ENCODE measurements around the gene HYOU1.
A peak's percentile ranks its signal among the peaks of the same experiment; 100 is the strongest.
"Not testable (repeated sequence)": the region's sequence is repeated elsewhere in the genome, so short reads cannot be mapped to it uniquely, and the experiment has no call there.

The HYOU1 gene

GRCh38 chr11:119042927-119043326 is 14.1 kb downstream of the HYOU1 start:
- no peak for DNase-seq

- no peak for DNase-seq
Measured at GRCh38 chr11:119041821-119042514, 15.0 kb downstream of the HYOU1 start.

DNA sequence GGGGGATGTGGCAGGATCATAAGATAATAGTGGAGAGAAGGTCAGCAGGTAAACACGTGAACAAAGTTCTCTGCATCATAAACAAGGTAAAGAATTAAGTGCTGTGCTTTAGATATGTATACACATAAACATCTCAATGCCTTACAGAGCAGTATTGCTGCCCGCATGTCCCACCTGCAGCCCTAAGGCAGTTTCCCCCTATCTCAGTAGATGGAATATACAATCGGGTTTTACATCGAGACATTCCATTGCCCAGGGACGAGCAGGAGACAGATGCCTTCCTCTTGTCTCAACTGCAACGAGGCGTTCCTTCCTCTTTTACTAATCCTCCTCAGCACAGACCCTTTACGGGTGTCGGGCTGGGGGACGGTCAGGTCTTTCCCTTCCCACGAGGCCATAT is 17.5 kb downstream of the HYOU1 start:
- not testable (repeated sequence) for DNase-seq

DNA sequence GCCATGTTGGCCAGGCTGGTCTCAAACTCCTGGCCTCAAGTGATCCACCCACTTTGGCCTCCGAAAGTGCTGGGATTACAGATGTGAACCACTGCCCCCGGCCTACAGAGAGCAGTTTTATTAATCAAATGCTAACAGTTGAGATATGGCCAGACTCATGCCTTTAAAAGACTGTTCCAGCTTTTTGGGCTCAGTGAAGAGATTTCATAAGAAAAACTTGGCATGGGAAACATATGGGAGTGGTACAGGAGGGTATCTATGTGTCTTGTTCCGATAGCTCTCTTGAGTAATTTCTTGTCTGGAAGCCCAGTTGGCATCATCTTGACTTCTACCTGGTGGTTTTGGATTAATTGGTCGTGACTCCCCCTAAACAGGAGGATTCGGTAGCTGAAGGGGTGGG is 18.1 kb downstream of the HYOU1 start:
- DNase-seq, result no peak

GRCh38 chr11:119034813-119035212 is 22.2 kb downstream of the HYOU1 start:
- no peak for DNase-seq

DNA sequence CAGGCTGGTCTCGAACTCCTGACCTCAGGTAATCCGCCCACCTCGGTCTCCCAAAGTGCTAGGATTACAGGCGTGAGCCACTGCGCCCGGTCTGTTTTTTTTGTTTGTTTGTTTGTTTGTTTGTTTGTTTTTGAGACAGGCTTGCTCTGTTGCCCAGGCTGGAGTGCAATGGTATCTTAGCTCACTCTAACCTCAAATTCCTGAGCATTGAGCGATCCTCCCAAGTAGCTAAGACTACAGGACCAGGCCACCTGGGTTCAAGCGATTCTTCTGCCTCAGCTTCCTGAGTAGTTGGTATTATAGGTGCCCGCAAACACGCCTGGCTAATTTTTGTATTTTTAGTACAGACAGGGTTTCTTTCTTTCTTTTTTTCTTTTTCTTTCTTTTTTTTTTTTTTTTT is 23.6 kb downstream of the HYOU1 start:
- not testable (repeated sequence) for DNase-seq

DNA sequence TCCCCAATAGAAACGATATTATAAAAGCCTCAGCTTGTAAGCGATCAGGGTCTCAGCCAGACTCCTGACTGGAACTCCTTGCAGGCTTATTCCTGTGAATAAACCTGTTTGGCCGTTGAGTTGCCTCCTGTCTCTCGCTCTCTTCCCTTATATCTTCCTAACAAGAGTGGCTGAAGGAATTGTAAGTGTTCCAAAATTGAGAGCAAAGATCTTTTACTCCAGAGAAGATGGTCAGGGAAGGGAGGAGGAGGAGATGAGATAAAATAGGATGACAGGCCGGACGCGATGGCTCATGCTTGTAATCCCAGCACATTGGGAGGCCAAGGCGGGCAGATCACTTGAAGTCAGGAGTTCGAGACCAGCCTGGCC is 25.1 kb downstream of the HYOU1 start:
- no peak for DNase-seq

GRCh38 chr11:119030329-119031047 is 26.5 kb downstream of the HYOU1 start, which contains the start of gene SLC37A4:
Gene SLC37A4 (minus strand): TSS chr11:119030877.
- peak; percentile 98 for DNase-seq

DNA sequence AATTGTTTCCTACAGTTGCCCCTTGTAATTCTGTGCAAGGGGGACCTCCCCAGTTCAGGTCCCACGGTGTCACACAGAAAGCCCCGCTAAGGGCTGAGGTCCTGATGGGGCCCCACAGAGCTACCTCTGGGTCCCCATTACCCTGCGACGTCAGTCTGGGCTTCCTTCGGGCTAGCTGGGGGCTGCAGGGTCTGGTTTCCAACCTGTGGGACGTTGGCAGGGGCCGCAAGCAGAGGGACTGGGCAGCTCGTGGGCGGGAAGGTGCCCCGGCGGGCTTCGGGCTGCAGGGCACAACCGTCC is 27.0 kb downstream of the HYOU1 start:
- DNase-seq, result no peak

DNA sequence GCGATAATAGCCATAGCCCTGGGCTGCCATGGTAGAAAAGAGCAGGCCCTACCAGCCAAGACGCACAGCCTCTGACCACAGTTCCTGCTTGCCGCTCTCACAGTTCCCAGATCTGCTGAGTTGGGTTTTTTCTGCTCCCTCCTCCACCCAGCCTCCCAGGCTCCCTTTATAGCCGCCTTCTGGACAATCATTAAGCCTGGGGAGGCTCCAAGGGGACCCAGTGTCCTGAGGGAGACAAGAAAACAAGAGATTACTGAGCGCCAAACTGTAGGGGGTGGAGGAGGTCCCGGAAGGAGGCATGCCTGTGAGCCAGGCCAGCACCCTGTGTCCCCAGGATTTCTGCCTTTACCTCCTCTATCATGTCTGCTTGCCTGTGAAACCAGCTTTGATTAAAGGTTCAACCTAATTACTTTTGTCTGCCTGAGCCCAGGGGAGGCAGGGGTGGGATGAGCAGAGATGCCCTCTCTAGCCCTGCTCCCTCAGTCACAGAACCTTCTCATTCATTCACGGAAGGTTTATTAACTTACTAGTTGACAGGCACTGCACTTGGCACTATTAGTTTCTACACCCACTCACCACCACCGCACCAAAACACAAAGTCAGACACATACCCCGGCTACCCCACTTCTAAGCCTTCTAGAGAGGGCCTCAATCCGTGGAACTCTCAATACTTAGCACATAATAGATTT is 27.5 kb downstream of the HYOU1 start:
- peak; percentile 28 for DNase-seq

DNA sequence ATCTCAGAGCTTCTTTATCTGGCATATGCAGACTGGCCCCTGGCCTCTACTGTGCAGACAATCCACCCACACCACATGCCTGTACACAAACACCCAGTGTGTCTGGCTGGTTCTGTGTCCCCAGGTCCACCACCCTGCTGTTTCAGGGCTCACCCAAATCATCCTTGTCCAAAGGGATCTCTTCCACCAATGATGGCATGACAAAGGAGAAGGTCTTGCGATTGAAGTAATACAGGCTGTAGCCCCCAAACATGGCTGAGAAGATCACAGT is 28.0 kb downstream of the HYOU1 start:
- DNase-seq, result no peak

DNA sequence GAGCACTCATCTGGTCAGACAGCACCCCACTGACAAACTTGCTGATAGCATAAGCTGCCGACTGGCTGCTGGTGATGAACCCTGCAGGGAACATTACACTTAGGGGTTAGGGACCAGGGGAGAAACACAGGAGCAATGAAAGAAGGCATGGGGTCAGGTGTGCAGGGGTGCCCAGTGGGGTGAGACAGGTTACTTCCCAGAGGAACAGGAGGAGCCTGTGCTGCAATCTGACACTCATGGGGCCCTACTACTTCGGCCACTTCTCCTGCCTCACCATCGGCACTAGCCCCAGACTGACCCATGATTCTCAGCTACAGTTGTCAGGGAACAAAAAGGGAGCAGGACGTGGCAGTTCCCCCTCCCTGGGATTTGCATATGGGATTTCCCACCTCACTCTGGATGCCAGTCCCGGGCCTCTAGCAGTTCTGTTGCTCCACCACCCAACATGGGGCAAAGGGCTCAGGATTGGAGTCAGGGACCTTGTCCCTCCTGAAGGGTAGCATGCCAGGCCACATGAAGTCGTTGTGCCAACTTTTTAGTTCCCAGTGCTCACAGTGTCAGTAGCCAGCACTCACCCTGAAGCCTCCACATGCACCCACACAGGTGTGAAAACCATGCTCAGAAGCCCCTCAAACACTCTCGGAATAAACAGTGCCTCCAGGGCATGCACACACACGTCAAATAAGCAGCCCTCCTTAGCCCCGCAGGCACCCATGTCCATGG is 28.5 kb downstream of the HYOU1 start:
- no peak for DNase-seq

DNA sequence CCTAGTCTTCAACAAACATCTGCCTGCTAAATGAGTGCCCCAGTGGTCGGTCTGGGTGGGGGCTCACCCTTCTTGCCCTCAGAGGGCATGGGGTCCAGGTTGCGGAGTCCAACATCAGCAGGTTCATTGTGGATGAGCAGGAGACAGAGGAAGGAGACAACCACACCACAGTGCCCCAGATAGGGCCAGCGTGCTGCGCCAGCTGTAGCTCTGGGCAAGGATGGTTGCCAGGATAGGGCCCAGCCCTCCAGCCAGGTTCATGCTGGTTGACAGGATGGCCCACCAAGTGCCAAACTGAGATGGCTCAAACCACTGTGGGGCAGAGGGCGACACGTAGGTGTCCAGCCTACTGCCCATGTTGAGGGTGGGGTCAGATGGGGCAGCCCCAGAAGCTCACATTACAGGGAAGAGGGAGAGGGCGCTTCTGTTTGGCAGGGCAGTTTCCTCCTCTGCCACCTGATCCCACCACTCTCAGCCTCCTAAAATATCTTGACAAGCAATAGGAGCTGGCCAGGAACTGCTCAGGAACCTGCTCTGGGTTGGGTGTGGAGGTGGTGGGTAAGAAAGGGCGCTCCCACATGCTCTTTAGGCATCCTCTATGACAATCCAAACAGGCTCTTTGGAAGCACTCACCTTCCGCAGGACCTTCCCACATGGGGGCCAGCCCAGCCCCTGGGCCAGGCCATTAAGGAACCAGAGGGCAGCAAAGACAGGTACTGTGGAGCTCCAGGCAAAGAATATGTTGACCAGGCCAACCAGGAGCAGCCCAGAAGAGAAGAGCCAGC is 29.3 kb downstream of the HYOU1 start:
- no peak for DNase-seq

GRCh38 chr11:119026970-119027369 is 30.0 kb downstream of the HYOU1 start:
- no peak for DNase-seq

GRCh38 chr11:119025978-119026766 is 30.8 kb downstream of the HYOU1 start:
- no peak for DNase-seq

GRCh38 chr11:119025541-119025940 is 31.5 kb downstream of the HYOU1 start:
- no peak for DNase-seq

GRCh38 chr11:119025099-119025473 is 31.9 kb downstream of the HYOU1 start:
- no peak for DNase-seq

- DNase-seq, result no peak
Measured at GRCh38 chr11:119024430-119025098, 32.4 kb downstream of the HYOU1 start.

GRCh38 chr11:119023741-119024140 is 33.3 kb downstream of the HYOU1 start:
- no peak for DNase-seq

GRCh38 chr11:119021631-119022030 is 35.4 kb downstream of the HYOU1 start:
- DNase-seq, result no peak

DNA sequence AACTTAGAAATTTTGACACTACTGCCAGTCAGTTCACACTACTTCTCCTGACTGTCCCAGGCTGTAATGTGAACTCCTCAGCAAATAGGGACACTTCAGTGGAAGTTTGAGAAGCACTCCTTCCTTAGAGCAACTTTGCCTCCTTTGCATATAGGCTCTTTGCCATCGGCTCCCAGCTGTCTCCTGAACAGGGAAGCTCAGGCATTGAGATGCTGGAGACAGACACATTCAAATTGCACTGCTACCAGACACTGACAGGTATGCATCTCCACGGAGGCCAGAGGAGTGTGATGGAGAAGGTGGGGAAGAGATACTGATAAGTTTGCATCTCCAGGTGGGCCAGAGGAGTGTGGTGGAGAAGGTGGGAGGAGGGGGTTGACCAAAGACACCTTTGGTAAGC is 37.0 kb downstream of the HYOU1 start:
- no peak for DNase-seq
